GM18498 (cell line): Measurements from ENCODE around the gene ZNF436.

Experiments used
- ATAC-seq: cut with Tn5 transposase; IDR thresholded peaks from one replicate; pipeline ENCODE4 v1.9.1; 2021; ENCODE audit warnings: mild to moderate bottlenecking, moderate library complexity; ENCODE audit not compliant: unreplicated experiment

The ZNF436 gene

DNA sequence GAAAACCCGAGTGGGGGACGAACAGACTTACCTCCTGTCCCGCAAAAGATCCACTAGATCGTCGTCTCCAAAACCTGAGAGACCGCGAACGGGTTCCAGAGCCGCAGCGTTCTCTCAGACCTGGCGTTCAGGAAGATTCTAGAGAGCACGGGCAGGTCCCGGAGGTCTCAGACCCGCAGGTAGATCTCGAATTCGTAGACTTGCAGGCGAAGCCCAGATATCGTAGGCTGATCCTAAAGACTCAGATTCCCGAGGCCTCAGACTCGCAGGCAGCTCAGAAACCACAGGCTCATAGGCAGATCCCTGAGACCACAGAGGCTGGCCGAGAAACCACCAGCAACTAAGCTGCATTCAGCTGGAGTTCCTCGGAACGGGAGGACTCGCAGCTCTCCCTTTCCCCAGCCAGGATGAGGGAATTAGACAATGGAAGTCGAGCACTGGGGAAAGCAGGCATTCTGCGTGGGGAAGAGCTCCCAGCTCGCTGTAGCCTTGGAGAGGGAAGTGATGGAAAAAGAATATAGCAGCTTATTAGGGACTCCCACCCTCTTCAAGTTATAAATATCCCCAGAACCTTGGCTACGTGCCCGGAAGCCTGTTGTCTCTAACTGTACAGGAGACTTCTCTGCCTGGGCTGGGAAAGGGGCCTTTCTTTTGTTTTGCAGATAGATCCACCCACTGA is at the start of gene ZNF436:
Gene ZNF436 (minus strand): TSS at position 502 of the 679 bp plus-strand sequence. CDS start 1,831 bp downstream, outside the sequence.
- ATAC-seq: no peak

- ATAC-seq: no peak
Observed at GRCh38 chr1:23419180-23419579, 49.5 kb upstream of the ZNF436 start.

- ATAC-seq: no peak
Observed at GRCh38 chr1:23417570-23417969, 47.9 kb upstream of the ZNF436 start.

- ATAC-seq: no peak
Observed at GRCh38 chr1:23416964-23417363, 47.3 kb upstream of the ZNF436 start.

DNA sequence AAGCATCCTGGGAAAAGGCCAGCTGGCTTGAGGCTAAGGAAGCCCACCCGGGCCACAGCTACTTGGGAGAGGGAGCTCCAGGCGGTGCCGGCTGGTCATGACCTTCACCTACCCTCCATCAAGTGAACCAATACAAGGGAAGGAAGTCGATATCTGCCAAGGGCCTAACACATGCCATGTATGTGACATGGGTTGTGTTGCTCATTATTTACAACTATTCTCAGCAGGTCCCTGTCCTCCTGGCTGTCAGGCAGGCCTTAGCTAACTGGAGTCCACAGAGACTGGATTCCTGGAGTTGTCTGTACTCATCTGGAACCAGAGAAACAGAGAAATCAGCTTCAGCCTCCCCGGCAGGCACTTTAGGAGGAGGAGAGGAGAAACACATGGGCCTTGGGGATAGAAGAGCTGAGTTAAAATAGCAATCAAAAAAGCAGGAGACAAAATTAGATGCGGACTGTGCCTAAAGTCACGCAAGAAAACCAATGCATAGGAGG is 39.2 kb upstream of the ZNF436 start:
- no peak for ATAC-seq

- ATAC-seq: no peak
Observed at GRCh38 chr1:23407016-23407630, 37.5 kb upstream of the ZNF436 start.

GRCh38 chr1:23405946-23406345 is 36.3 kb upstream of the ZNF436 start:
- ATAC-seq: no peak

GRCh38 chr1:23403735-23404486 is 34.3 kb upstream of the ZNF436 start:
- no peak for ATAC-seq

DNA sequence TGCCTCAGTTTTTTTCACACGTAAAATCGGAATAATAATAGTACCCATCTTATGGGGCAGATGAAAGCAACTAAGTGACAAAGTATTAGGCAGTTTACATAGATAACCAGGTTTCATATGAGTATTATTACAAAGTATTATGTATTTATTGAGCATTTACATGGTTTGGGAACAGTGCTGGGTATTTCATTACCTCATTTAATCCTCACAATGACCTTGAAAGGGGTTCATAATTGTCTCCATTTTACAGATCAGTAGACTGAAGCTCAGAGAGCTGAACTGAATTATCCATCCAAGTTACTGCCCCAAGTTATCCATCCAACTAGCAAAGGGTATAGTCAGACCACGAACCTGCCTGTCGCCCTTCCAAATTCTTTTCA is 33.7 kb upstream of the ZNF436 start:
- no peak for ATAC-seq

- no peak for ATAC-seq
Observed at GRCh38 chr1:23403038-23403336, 33.4 kb upstream of the ZNF436 start.

- ATAC-seq: no peak
Observed at GRCh38 chr1:23402286-23403037, 32.8 kb upstream of the ZNF436 start.

DNA sequence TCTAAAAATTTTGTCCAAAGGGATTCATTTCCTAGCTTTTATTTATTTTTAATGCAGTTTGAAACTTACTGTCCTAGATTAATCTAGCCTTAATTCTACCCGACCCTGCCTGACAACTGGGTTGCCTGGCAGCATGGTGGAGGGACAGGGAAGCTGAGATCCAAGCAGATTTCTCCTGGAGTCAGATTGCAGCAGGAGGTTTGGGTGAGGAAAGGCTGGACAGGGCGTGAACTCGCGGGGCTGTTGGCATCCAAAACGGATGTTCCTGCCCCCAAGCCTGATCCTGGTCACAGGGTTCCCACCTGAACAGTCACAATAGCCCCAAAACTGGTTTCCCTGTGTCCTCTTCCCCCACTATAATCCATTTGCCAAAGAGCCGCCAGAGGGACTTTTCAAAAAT is 31.7 kb upstream of the ZNF436 start:
- ATAC-seq: no peak

- ATAC-seq: no peak
Observed at GRCh38 chr1:23400324-23401114, 30.9 kb upstream of the ZNF436 start.

- no peak for ATAC-seq
Observed at GRCh38 chr1:23399229-23399628, 29.6 kb upstream of the ZNF436 start.

- no peak for ATAC-seq
Observed at GRCh38 chr1:23397908-23398307, 28.3 kb upstream of the ZNF436 start.

DNA sequence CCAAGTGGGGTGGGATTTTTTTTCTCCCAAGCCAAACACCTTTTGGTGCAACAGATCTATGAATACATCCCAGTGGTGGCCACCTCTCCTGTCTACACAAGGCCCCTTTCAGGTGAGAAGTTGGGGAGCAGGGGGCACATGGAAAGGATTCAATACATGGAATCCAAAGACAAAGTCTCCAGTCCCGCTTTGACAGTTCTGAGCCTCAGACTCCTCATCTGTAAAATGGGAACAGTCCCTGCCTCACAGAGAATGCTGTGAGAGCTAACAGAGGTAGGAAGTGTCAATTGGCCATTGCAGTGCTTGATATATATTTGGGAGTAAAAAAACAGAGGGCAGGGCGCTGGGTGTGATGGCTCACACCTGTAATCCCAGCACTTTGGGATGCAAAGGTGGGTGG is 26.7 kb upstream of the ZNF436 start:
- no peak for ATAC-seq

DNA sequence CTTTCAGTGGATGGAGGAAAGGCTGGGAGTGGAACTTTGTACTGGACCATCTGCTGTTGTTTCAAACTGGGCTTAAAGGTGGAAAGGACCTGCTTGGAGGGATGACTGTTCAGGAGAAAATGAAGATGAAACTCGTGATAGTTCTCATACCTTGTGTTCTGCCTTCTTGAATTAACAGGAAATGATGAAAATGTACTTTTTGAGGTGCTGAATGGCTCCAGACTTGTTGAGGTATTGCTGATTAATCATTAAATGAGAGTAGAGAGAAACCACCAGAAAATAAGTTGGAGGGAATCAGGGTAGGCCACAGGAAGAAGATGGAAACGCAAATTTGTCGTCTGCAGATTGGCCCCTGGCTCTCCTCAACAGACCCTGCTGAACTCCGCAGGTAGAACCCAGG is 26.2 kb upstream of the ZNF436 start:
- ATAC-seq: no peak

DNA sequence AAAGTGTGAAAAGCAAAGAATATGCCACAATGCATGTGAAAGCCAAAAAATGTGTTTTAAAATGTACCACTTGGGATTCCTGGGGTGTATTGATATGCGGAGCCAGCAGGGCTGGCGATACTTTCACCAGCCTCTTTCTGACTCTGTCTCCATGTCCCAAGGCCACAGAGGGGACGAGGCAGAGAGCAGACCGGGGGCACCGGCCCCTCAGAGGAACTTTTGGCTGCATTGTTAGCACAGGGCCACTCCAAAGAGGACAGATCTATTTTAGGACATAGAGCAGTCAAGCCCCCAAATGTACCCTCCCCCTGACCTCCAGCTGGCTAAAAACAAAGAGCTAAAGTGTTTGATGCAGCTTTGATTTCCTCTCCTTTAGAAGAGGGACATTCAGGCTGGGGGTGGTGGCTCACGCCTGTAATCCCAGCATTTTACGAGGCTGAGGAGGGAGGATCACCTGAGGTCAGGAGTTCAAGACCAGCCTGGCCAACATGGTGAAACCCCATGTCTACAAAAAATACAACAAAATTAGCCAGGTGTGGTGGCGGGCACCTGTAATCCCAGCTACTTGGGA is 25.6 kb upstream of the ZNF436 start:
- ATAC-seq: no peak

GRCh38 chr1:23394684-23395083 is 25.0 kb upstream of the ZNF436 start:
- no peak for ATAC-seq

- no peak for ATAC-seq
Observed at GRCh38 chr1:23394181-23394580, 24.5 kb upstream of the ZNF436 start.
